AG09319 (cell line): Measurements from ENCODE around the gene MYO1C.

ENCODE experiments used
- DNase-seq: peaks from one replicate; pipeline ENCODE4 v3.0.0-alpha.2; 2010; ENCODE audit warnings: low read depth; ENCODE audit errors: extremely low read depth
- TF ChIP-seq, protein P1 (sequence below): IDR thresholded peaks from 2 replicates; pipeline ENCODE4 v1.5.1; 2011; ENCODE audit warnings: low read depth, mild to moderate bottlenecking, inconsistent platforms, low read length, moderate library complexity

The MYO1C gene

DNA sequence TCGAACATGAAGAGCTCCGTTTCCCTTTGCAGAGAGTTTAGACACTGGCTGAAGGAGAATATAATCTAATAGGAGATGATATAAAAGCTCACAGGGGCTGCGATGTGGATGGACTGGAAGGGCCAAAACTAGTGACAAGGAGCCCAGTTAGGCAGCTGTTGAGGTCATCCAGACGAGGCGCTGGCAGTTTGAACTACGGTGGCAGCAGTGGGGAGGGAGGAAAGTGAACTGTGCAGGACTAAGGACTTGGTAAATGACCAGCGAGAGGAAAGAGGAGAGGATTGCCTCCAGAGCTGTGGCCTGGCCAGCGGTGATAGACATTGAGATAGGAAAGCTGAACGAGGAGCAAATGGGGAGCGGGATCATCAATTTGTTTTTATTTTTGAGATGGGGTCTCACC lies 77.9 kb downstream of the MYO1C start:
- no peak for DNase-seq
- TF ChIP-seq, protein P1, sequence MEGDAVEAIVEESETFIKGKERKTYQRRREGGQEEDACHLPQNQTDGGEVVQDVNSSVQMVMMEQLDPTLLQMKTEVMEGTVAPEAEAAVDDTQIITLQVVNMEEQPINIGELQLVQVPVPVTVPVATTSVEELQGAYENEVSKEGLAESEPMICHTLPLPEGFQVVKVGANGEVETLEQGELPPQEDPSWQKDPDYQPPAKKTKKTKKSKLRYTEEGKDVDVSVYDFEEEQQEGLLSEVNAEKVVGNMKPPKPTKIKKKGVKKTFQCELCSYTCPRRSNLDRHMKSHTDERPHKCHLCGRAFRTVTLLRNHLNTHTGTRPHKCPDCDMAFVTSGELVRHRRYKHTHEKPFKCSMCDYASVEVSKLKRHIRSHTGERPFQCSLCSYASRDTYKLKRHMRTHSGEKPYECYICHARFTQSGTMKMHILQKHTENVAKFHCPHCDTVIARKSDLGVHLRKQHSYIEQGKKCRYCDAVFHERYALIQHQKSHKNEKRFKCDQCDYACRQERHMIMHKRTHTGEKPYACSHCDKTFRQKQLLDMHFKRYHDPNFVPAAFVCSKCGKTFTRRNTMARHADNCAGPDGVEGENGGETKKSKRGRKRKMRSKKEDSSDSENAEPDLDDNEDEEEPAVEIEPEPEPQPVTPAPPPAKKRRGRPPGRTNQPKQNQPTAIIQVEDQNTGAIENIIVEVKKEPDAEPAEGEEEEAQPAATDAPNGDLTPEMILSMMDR = no peak
